Endothelial cell of umbilical vein (primary cell): ENCODE results near the gene GGTLC2. TPM values are rescaled to one million over a fixed set of nuclear protein-coding genes. Genes with fewer than 3 reads are reported as not detected.

Experiments
- BruUV-seq: library from RNA; stranded (reverse); fragments of 400-500 nt; replicated peaks from 2 replicates; lab custom pipeline; 2021; lab: Mats Ljungman, UMichigan
- CTCF ChIA-PET: fragments of 300-600, 350-600 bp; sonication (Branson Sonifier 250); formaldehyde crosslinking; loops from one replicate; lab custom pipeline; 2021; ENCODE audit warnings: antibody characterized with exemption, inconsistent platforms; lab: Charles Lee
- POLR2A ChIA-PET: fragments of 300-600, 350-600 bp; sonication (Branson Sonifier 250); formaldehyde crosslinking; loops from one replicate; lab custom pipeline; 2021; ENCODE audit warnings: antibody characterized with exemption, inconsistent platforms; lab: Charles Lee
- DNase-seq: peaks from one replicate; pipeline ENCODE4 v3.0.0-alpha.2; 2011; ENCODE audit warnings: low read depth, low spot score
- FAIRE-seq: peaks from 2 replicates; lab custom pipeline; 2011; peaks lifted over from hg19 to GRCh38; lab: Jason Lieb, UNC
- H2AFZ ChIP-seq: 2 replicates; pipeline ENCODE4 v1.6.0; 2012; ENCODE audit warnings: low read depth, low read length, control low read depth, inconsistent platforms
- H3K27ac ChIP-seq: 2 replicates; pipeline ENCODE4 v1.5.1; 2011; ENCODE audit warnings: low read depth, mild to moderate bottlenecking, control low read depth, low read length, moderate library complexity; ENCODE audit not compliant: insufficient read depth
- H3K27me3 ChIP-seq, 2 experiments: 2 replicates each; pipeline versions ENCODE4 v1.6.0 to v1.6.1; 2011; ENCODE audit warnings: low read length in 2 of 2, mixed read lengths in 1 of 2; ENCODE audit not compliant: control insufficient read depth in 2 of 2, insufficient read depth in 2 of 2
- H3K36me3 ChIP-seq, 2 experiments: 2 replicates in 1 of 2; 3 replicates in 1 of 2; pipeline ENCODE4 v1.5.1; 2011; ENCODE audit warnings: low read length in 2 of 2, mild to moderate bottlenecking in 1 of 2, moderate library complexity in 1 of 2; ENCODE audit not compliant: control insufficient read depth in 2 of 2, insufficient read depth in 2 of 2; ENCODE audit errors: extremely low read depth in 1 of 2
- H3K4me1 ChIP-seq: 3 replicates; pipeline ENCODE4 v1.5.1; 2011; ENCODE audit warnings: mild to moderate bottlenecking, low read length; ENCODE audit not compliant: control insufficient read depth, insufficient read depth; ENCODE audit errors: extremely low read depth
- H3K4me2 ChIP-seq: 2 replicates; pipeline ENCODE4 v1.6.1; 2011; ENCODE audit warnings: low read length, control low read depth, mixed read lengths; ENCODE audit not compliant: insufficient read depth
- H3K4me3 ChIP-seq, 3 experiments: fragments of 200-600 bp in 1 of 3; sonication (generic), shearing (Covaris generic) in 1 of 3; replicated peaks in 1 of 3; 2 replicates each; pipeline ENCODE4 v1.5.1; 2011 to 2016; ENCODE audit warnings: control low read depth in 3 of 3, low read length in 3 of 3, mild to moderate bottlenecking in 2 of 3, inconsistent platforms in 1 of 3, low read depth in 1 of 3, moderate library complexity in 1 of 3; ENCODE audit not compliant: insufficient read depth in 1 of 3
- H3K79me2 ChIP-seq: 2 replicates; pipeline ENCODE4 v1.6.0; 2012; ENCODE audit warnings: low read length, inconsistent platforms; ENCODE audit not compliant: control insufficient read depth, insufficient read depth
- H3K9ac ChIP-seq: replicated peaks from 2 replicates; pipeline ENCODE3; 2011; ENCODE audit warnings: low read length, control low read depth; ENCODE audit not compliant: insufficient read depth; ENCODE audit errors: extremely low read depth
- H3K9me1 ChIP-seq: replicated peaks from 3 replicates; pipeline ENCODE4 v1.6.0; 2011; ENCODE audit warnings: mild to moderate bottlenecking, low read length; ENCODE audit not compliant: control insufficient read depth, insufficient read depth; ENCODE audit errors: extremely low read depth
- H3K9me3 ChIP-seq: replicated peaks from 2 replicates; pipeline ENCODE4 v1.5.1; 2012; ENCODE audit warnings: low read length, inconsistent platforms; ENCODE audit not compliant: control insufficient read depth, insufficient read depth
- H4K20me1 ChIP-seq: replicated peaks from 2 replicates; pipeline ENCODE3; 2011; ENCODE audit warnings: mild to moderate bottlenecking, low read length; ENCODE audit not compliant: control insufficient read depth, insufficient read depth; ENCODE audit errors: extremely low read depth
- CTCF ChIP-seq, 2 donors: IDR thresholded peaks; 1 replicate in 1 of 2; 2 replicates in 1 of 2; pipeline ENCODE4 v1.5.1; 2011; ENCODE audit warnings: low read length in 2 of 2, mild to moderate bottlenecking in 2 of 2, moderate library complexity in 2 of 2, control low read depth in 1 of 2, inconsistent platforms in 1 of 2, low read depth in 1 of 2; ENCODE audit not compliant: insufficient read depth in 1 of 2; ENCODE audit errors: extremely low read depth in 1 of 2
- EZH2 ChIP-seq: IDR thresholded peaks from 2 replicates; pipeline ENCODE4 v1.6.1; 2012; ENCODE audit warnings: borderline replicate concordance, low read depth, mild to moderate bottlenecking, moderate library complexity, low read length, inconsistent platforms; ENCODE audit not compliant: severe bottlenecking
- FOS ChIP-seq: IDR thresholded peaks from 2 replicates; pipeline ENCODE4 v1.6.1; 2011; ENCODE audit warnings: mild to moderate bottlenecking, low read length, moderate library complexity, borderline replicate concordance; ENCODE audit not compliant: insufficient read depth
- GATA2 ChIP-seq: IDR thresholded peaks from 2 replicates; pipeline ENCODE4 v1.7.0; 2011; ENCODE audit warnings: low read depth, mild to moderate bottlenecking, moderate library complexity, mixed read lengths, low read length; ENCODE audit not compliant: insufficient read length, insufficient read depth
- JUN ChIP-seq: IDR thresholded peaks from 2 replicates; pipeline ENCODE4 v1.6.1; 2011; ENCODE audit warnings: borderline replicate concordance, low read depth; ENCODE audit not compliant: insufficient read length, insufficient read depth
- MAX ChIP-seq: IDR thresholded peaks from 2 replicates; pipeline ENCODE4 v1.6.1; 2011; ENCODE audit not compliant: insufficient read depth, insufficient read length
- MYC ChIP-seq: IDR thresholded peaks from one replicate; pipeline ENCODE4 v1.6.1; 2011; ENCODE audit warnings: mild to moderate bottlenecking, low read depth, low read length
- POLR2A ChIP-seq: IDR thresholded peaks from 2 replicates; pipeline ENCODE4 v1.6.1; 2012; ENCODE audit warnings: low read depth, mild to moderate bottlenecking, control low read depth, low read length
- POLR2AphosphoS5 ChIP-seq: IDR thresholded peaks from 2 replicates; pipeline ENCODE4 v1.6.1; 2012; ENCODE audit warnings: low read depth, mild to moderate bottlenecking, control low read depth, low read length, moderate library complexity; ENCODE audit not compliant: insufficient read depth
- dilution Hi-C: fragments of 300-500 bp; cut with MboI; formaldehyde crosslinking; loops from one replicate; pipeline ENCODE4 v1.15.0; 2019; ENCODE audit warnings: low sequenced_read_pairs; ENCODE audit not compliant: extremely low pct_ligation_motif_present
- intact Hi-C: fragments of 100-400 bp; cut with micrococcal nuclease; formaldehyde crosslinking; loops from one replicate; pipeline ENCODE4 v1.10.0; 2022
- polyA plus RNA-seq, 4 experiments: library from polyadenylated mRNA; depleted of rRNA in 3 of 4; stranded (reverse) in 3 of 4; unstranded in 1 of 4; fragments of >200 nt; gene quantifications; 2 replicates each; pipeline versions ENCODE4 v1.2.1 to v1.2.3, GENCODE V29; 2011 to 2012; ENCODE audit warnings: missing spikeins in 1 of 4
- total RNA-seq: library from RNA; stranded (reverse); gene quantifications from 2 replicates; pipeline ENCODE4 v1.2.3, GENCODE V29; 2021

Gene GGTLC2
- total and polyA plus RNA-seq, 2 donors (not counting 3 experiments of a cell fraction or from before 2014, with no cell fraction given): not detected

DNA sequence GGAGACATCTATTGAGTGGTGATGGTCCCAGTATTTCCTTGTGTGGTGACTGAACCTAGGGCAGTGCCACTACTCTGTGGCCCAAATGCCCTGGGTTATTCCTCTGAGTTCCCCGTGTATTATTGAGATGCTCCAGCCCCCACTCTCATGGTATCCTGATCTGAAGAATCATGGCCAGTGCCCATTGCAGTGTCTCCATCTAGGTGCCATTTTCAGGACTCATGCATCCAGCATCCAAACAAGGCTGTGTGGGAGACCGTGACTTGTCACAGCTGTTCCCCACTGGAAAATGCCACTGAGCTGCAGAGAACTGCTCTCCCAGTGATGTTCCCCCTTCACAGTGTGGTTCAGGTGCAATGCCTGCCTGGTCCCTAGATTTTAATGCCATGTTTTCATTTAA lies 24.7 kb downstream of the GGTLC2 start:
- no peaks in the 10 kb centered on the region for H3K4me1 ChIP-seq
- no peak for TF ChIP-seq EZH2
- no peak for TF ChIP-seq POLR2AphosphoS5
- TF ChIP-seq GATA2: no peak
- TF ChIP-seq CTCF (IDR thresholded peaks at IDR 0.05; ENCODE audit: extremely low read depth in 1 of 2, insufficient read depth in 1 of 2, low read depth in 1 of 2, low read length in 2 of 2): no peak
- TF ChIP-seq MAX: no peak
- TF ChIP-seq FOS: no peak
- TF ChIP-seq MYC: no peak
- no peak for TF ChIP-seq POLR2A
- TF ChIP-seq JUN: no peak
- ChIA-PET CTCF (no interaction called here), POLR2A (no interaction called here)
- dilution Hi-C loops (no loop called here), intact Hi-C loops (no loop called here)
- no peak overlapping the region for H3K27ac ChIP-seq
- H2AFZ ChIP-seq: no peak overlapping the region
- no peaks in the 10 kb centered on the region for H3K79me2 ChIP-seq
- DNase-seq: no peak
- H3K4me2 ChIP-seq: no peak overlapping the region
- no TSS peak for BruUV-seq
- no peak overlapping the region for H3K9ac ChIP-seq
- no peak for FAIRE-seq
- H3K4me3 ChIP-seq: no peak overlapping the region
- no peaks in the 10 kb centered on the region for H4K20me1 ChIP-seq
- peaks cover 0 to 1% of the 10 kb centered on the region in 2 experiments for H3K27me3 ChIP-seq
- no peaks in the 10 kb centered on the region for H3K36me3 ChIP-seq
- no peaks in the 10 kb centered on the region for H3K9me3 ChIP-seq
- no peaks in the 10 kb centered on the region for H3K9me1 ChIP-seq
